Purkinje cell (primary cell): Measurements from ENCODE around the gene RASA4B. TPM values are rescaled to one million over a fixed set of nuclear protein-coding genes. Genes with fewer than 3 reads are reported as not detected.

Experiments
- polyA plus RNA-seq: library from polyadenylated mRNA; unstranded; fragments of >200 nt; fragmentation: Nextera tagmentation; gene quantifications from 2 replicates; pipeline ENCODE4 v1.2.1, GENCODE V29; 2014

The RASA4B gene
- 3.0 and 10.8 TPM in 2 replicates for polyA plus RNA-seq

GRCh38 chr7:102517550-102518147, at the start of gene RASA4B:
RASA4B (minus strand) TSS chr7:102517777; CDS start chr7:102517710, 67 bp downstream.

GRCh38 chr7:102550808-102551422, 33.3 kb upstream of the RASA4B start, which contains the start of gene SPDYE2:
SPDYE2 (plus strand) TSS chr7:102551226; CDS start chr7:102553256, 2,030 bp downstream.

GRCh38 chr7:102543596-102543995, 26.0 kb upstream of the RASA4B start, which contains the start of gene UPK3BL2:
UPK3BL2 (minus strand) TSS chr7:102543696; CDS start chr7:102543636, 60 bp downstream.

GRCh38 chr7:102478314-102479208, 39.0 kb downstream of the RASA4B start, which contains the start of gene POLR2J:
POLR2J (minus strand) TSS chr7:102478922; CDS start chr7:102478860, 62 bp downstream.

GRCh38 chr7:102464577-102465280, 52.8 kb downstream of the RASA4B start, which contains the start of the genes ALKBH4 and LRWD1:
ALKBH4 (minus strand) TSS chr7:102464863; CDS start chr7:102464836, 27 bp downstream.
LRWD1 (plus strand) TSS chr7:102464984; CDS start chr7:102465081, 97 bp downstream.

GRCh38 chr7:102433219-102434038, 84.1 kb downstream of the RASA4B start, which contains the start of gene ORAI2:
ORAI2 (plus strand) TSS chr7:102433575; CDS start chr7:102438957, 5,382 bp downstream.

Other genes with a start within 250 kb of the RASA4B start
- gene SH2B2, start 230.9 kb downstream of the RASA4B start, polyA plus RNA-seq, result not detected in 2 replicates
- 0.46 TPM in 1 of 2 replicates, not detected in the other for gene SPDYE6, start 161.3 kb downstream of the RASA4B start, polyA plus RNA-seq
- gene PRKRIP1, start 121.4 kb downstream of the RASA4B start, polyA plus RNA-seq, result 9.6 and 13.9 TPM in 2 replicates
- gene ORAI2, start 84.2 kb downstream of the RASA4B start, polyA plus RNA-seq, result 3.9 and 4.8 TPM in 2 replicates
- 1.8 and 2.5 TPM in 2 replicates for gene ALKBH4, start 52.9 kb downstream of the RASA4B start, polyA plus RNA-seq
- 0.11 and 1.9 TPM in 2 replicates for gene LRWD1, start 52.8 kb downstream of the RASA4B start, polyA plus RNA-seq
- gene POLR2J, start 38.9 kb downstream of the RASA4B start, polyA plus RNA-seq, result 69.4 and 83.0 TPM in 2 replicates
- gene UPK3BL2, start 25.9 kb upstream of the RASA4B start, polyA plus RNA-seq, result not detected in 2 replicates
- gene SPDYE2, start 33.4 kb upstream of the RASA4B start, polyA plus RNA-seq, result 0.35 TPM in 1 of 2 replicates, not detected in the other
- gene POLR2J3, start 54.8 kb upstream of the RASA4B start, polyA plus RNA-seq, result 77.5 and 96.1 TPM in 2 replicates
- gene RASA4, start 99.0 kb upstream of the RASA4B start, polyA plus RNA-seq, result 5.0 and 7.4 TPM in 2 replicates
- 4.1 and 10.9 TPM in 2 replicates for gene UPK3BL1, start 125.0 kb upstream of the RASA4B start, polyA plus RNA-seq
- 0.35 TPM in 1 of 2 replicates, not detected in the other for gene SPDYE2B, start 132.5 kb upstream of the RASA4B start, polyA plus RNA-seq
- 0.27 and 0.56 TPM in 2 replicates for gene POLR2J2, start 153.9 kb upstream of the RASA4B start, polyA plus RNA-seq
- 11.2 and 18.1 TPM in 2 replicates for gene FAM185A, start 231.2 kb upstream of the RASA4B start, polyA plus RNA-seq